Occipital lobe (tissue), 2 donors: Measurements from ENCODE around the gene PLEKHA5. TPM values are rescaled to one million over a fixed set of nuclear protein-coding genes. Genes with fewer than 3 reads are reported as not detected.
A peak's percentile ranks its signal among the peaks of the same experiment; 100 is the strongest.
"Not testable (repeated sequence)": the region's sequence is repeated elsewhere in the genome, so short reads cannot be mapped to it uniquely, and the experiment has no call there.

Source experiments
- DNase-seq: peaks from one replicate; lab custom pipeline; 2025; lab: John Stamatoyannopoulos, UW
- total RNA-seq: library from RNA; depleted of rRNA; stranded (reverse); fragments of >200 nt; gene quantifications from one replicate; pipeline ENCODE4 v1.2.3, GENCODE V29; 2014

PLEKHA5 gene, protein sequence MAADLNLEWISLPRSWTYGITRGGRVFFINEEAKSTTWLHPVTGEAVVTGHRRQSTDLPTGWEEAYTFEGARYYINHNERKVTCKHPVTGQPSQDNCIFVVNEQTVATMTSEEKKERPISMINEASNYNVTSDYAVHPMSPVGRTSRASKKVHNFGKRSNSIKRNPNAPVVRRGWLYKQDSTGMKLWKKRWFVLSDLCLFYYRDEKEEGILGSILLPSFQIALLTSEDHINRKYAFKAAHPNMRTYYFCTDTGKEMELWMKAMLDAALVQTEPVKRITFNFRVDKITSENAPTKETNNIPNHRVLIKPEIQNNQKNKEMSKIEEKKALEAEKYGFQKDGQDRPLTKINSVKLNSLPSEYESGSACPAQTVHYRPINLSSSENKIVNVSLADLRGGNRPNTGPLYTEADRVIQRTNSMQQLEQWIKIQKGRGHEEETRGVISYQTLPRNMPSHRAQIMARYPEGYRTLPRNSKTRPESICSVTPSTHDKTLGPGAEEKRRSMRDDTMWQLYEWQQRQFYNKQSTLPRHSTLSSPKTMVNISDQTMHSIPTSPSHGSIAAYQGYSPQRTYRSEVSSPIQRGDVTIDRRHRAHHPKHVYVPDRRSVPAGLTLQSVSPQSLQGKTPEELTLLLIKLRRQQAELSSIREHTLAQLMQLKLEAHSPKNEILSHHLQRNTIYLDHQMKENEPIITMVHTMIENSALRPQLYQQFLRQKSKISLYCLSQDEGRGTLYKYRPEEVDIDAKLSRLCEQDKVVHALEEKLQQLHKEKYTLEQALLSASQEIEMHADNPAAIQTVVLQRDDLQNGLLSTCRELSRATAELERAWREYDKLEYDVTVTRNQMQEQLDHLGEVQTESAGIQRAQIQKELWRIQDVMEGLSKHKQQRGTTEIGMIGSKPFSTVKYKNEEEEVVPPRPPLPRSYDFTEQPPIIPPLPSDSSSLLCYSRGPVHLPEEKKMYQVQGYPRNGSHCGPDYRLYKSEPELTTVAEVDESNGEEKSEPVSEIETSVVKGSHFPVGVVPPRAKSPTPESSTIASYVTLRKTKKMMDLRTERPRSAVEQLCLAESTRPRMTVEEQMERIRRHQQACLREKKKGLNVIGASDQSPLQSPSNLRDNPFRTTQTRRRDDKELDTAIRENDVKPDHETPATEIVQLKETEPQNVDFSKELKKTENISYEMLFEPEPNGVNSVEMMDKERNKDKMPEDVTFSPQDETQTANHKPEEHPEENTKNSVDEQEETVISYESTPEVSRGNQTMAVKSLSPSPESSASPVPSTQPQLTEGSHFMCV
- 73.6 TPM for total RNA-seq

DNA sequence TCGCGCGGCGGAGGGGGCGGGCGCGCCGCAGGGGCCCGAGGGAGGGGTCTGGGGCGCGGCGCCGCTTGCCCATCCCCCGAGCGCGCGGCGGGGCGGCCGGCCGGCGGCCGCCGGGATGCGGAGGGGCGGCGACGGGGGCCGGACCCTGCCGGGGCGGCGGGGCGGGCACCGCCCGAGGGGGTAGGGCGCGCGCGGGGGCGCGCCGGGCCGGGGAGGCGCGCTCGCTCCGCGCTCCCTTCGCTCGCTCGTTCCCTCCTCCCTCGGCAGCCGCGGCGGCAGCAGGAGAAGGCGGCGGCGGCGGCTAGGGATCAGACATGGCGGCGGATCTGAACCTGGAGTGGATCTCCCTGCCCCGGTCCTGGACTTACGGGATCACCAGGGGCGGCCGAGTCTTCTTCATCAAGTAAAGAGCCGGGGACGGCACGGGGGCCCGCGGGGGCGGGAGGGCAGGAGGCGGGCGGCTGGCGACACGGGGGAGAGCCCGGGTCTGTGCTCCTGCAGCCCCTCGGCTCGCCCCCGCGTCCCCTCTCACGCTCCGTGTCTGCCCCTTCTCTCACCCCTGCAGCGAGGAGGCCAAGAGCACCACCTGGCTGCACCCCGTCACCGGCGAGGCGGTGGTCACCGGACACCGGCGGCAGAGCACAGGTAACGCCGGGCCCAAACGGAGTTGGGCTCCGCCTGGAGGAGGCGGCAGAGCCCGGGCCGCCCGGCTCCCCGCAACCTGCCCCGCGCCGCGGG is at the start of gene PLEKHA5:
Gene PLEKHA5, plus strand, starts transcription at position 248 of the 738 bp plus-strand sequence. Its CDS starts 67 bp downstream, at position 315.
- DNase-seq: peak; percentile 30

DNA sequence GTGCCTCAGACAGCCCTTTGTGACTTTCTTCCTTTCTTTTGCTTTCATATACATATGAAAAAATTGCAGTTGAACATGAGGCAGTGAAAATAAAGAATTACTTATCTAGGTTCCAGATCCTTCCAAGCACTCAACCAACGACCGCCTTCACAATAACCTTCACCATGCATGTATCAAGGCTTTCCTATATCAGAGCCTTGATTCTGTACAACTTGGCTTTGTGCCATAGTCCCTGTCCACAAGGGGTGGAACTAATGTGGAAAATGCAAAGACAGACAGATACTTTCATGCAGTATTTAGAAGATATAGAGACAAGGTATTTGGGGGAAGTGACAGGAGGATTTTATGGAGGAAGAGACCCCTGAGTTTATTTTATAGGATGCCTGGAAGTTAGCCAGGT is 48.6 kb upstream of the PLEKHA5 start:
- DNase-seq: no peak

DNA sequence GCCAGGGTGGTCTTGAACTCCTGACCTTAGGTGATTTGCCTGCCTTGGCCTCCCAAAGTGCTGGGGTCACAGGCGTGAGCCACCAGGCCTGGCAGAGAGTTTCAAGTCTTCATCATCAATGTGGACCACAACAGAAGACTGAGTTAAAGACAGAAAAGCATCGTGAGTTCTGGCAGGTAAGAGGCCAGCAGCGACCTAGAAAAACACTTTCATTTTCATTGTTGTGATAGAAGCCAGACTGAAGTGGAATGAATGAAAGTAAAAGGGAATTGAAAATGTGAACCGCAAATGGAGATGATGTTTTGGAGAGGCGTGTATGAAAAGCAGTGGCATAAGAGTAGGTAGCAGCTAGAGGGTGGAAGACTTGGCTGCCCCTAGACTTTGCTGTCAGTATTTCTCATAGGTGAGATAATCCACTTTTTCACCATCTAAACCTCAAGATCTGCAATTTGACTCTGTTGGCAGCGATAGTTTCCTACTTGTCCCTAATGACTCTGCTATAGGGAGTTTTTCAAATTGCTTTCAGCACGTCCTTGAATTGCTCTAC is 47.1 kb upstream of the PLEKHA5 start:
- no peak for DNase-seq

DNA sequence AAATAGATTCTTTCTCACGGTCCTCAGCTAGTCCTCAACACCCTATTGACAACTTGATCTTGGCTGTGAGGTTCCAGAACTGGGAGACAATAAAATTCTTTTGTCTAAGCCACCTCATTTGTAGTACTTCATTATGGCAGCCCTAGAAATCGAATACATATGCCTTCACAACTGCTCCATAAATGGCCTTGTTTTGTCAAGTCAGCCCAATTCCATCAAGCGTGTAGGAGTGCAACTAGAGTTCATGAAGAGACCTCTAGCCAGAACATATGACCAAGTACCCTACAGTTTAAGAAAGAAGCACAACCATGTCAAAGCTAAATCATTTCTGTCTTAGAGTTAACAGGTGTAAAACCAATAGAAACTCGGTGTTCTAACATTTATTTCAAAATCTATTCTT is 45.0 kb upstream of the PLEKHA5 start:
- DNase-seq: no peak

DNA sequence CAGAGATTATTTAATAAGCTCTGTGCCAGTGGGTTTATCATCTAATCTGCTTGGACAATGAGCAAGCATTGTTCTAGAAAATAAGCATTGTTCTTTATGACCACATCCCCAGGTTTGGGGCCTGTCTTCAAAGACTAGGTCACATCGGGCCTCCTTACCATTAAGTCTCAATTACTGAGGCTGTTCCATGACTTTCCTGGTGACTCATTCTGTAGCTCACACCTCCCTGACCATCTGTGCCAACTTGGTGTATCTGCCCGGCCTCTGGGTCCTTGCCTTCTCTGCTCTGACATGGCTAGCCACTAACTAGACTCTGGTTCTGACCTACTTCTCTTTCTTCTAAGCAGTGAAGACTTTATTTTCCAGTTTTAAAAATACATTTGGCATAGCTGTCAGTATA is 44.4 kb upstream of the PLEKHA5 start:
- no peak for DNase-seq

DNA sequence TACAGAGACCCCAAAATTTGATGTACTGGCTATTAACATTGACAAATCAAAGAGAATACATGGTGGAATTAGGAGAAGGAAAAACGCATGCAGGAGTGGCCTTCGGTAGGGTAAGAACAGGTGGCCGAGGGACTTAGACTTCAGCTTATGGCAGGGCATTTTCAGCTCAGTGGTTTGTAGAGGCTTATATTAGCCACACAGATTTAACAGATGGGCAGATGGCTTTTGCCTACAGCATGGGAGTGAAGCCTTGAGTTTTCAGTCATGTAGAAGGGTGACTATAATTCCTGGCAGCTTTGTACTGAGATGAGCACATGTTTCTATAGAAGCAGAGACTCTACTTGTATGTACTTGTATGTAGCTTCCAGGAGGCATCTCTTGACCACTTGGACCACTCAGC is 40.9 kb upstream of the PLEKHA5 start:
- no peak for DNase-seq

DNA sequence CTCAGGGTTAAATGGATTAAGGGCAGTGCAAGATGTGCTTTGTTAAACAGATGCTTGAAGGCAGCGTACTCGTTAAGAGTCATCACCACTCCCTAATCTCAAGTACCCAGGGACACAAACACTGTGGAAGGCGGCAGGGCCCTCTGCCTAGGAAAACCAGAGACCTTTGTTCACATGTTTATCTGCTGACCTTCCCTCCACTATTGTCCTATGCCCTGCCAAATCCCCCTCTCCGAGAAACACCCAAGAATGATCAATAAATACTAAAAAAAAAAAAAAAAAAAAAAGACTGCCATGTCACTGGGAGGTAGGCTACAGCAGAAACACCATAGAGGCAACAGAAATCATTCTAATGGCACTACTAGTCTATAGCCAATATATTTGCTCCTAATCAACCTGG is 37.1 kb upstream of the PLEKHA5 start:
- not testable (repeated sequence) for DNase-seq

DNA sequence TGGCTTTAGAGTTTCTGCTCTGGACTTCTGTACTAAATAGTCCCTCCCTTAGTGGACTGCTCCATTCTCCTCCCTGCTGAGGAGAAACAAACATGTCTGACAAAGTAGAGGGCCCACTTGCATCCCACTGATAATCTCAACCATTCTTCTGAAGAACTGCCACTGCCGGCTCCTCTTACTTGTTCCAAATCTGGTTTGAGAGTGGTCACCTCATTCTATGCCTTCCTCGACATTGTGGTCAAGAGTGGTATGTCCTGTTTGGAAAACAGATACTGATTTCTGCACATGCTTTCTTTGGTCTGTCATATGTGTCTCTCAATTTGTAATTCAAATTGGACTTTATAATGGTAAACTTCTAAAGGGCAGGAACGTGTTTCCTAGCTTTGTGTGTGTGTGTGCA is 36.3 kb upstream of the PLEKHA5 start:
- no peak for DNase-seq

DNA sequence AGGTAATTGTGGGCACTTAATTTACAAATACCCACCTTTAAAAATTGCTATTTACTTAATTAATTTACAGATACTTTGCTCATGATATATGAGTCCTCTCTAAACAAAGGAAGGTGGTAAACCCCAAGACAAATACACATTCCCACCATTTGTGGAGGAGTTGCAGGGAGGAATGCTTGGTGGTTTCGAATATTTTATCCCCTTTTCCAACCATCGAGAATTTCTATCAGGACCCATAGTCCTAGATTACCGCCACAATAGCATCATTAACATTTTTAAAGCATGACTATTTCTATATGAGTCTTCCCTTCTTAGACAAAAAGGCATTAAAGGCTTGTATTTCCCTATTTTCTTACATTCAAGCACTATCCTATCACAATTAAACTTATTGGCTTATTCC is 34.2 kb upstream of the PLEKHA5 start:
- no peak for DNase-seq

DNA sequence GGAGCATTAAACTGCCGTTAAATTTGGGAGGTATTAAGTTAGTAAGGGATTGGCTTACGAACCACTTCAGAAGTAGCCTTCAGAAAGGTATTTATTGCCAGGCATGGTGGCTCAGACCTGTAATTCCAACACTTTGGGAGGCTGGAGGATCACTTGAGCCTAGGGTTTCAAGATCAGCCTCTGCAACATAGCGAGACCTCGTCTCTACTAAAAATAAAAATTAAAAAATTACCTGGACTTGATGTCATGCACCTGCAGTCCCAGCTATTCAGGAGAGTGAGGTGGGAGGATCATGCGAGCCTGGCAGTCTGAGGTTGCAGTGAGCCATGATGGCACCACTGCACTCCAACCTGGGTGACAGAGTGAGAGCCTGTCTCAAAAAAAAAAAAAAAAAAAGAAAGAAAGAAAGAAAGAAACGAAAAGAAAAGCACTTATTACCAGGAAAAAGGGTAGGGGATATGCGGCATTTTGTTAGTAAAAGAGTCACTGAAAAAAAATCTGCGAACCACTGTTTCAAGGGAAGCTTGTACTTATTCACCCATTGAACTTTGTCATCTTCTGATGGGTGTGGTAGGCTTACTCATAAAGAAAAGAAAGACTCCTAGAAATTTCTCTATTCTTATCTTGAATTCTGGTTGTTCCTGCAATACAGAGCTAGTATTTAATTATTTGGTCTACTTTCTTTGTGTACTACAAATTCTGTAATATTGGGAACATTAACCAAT is 33.6 kb upstream of the PLEKHA5 start:
- DNase-seq: no peak

DNA sequence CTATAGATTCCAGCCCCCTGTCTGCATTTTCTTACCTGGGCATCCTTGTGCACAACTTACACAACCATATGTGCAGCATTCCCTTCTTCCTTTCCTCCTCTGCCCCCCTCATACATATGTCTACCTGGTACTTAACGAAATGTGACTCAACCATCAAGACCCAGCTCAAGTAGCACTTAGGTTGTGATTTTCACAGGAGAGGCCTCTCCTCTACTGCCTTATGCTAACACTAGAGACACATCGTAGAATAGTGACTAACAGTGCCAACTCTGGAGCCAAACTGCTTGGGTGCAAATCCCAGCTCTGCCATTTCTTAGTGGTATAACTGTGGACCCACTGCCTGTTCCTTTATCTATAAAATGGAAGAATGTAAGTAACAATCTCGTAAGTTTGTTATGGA is 24.1 kb upstream of the PLEKHA5 start:
- no peak for DNase-seq

DNA sequence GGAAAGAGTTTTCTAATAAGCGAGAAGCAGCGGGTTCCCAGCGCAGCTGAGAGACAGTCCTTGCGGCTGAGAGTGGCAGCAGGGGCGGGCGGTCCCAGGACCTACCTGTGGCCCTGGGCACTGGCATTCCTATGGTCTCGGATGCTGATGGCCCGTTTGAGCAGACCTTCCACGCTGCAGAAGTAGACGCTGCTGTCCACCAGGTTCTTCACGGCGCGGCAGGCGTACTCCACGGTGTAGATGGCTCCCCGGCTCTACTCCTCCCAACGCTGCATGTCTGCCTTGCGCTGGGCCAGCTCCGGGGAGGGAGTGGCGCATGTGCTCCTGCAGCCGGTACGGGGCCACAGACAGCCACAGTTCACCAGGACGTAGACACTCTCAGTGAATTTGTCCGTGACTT is 21.8 kb upstream of the PLEKHA5 start:
- DNase-seq: no peak

DNA sequence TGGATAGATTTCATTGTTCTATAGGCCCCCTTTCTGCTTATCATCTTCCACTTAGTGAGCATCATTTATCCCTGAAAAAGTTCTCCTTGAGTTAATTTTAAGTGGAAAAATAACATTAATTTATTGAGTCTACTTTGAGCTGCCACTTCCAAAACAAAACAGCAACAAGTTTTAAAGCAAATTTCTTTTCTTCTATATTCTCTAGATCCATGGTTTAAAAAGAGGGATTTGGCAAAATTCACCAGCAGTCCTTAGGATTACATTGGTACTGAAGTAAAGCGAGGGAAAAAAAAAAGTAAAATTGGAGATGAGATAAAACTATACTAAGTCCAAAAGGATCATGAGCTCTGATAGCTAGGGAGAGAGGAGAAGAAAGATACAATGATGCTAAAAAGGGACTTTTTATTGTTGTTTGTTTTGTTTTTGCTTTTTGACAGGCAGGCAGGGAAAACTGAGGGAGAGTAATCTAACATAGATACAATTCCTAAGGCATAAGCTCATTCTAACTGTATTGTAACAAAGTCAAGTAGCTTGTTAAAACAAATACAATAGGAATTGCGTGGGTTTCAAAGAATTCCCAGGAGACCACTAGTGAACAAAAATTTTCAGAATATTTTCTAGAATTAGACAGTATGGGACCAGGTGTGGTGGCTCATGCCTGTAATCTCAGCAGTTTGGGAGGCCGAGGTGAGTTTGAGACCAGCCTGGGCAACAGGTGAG is 19.2 kb upstream of the PLEKHA5 start:
- no peak for DNase-seq

DNA sequence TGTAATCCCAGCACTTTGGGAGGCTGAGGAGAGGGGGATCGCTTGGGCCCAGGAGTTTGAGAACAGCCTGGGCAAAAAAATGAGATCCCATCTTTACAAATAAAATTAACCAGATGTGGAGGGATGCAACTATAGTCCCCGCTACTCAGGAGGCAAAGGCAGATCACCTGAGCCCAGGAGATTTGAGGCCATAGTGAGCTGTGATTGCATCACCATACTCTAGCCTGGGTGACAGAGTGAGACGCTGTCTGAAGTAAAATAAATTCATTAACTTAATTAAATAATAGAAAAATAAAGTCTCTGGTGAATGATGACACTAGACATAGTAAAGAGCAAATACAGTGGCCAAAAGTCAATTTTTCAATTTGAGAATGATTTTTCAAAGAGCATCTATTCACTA is 16.1 kb upstream of the PLEKHA5 start:
- DNase-seq: no peak

DNA sequence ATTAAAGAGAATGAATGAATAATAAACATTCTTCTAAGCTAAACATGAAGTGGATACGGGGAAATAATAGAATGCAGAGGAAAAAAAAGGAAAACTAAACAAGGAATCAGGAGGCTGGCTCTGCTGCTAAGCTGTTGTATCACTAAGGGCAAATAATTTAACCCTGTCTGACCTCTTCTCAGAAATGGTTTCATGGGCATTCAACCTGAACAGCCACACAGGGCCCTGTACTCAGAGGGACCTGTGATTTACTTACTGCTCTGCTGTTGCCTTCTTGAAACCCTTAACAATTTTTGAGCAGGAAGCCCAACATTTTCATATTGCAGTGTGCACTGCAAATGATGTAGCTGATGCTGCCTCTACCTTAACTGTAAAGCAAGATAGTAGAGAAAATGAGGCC is 14.2 kb upstream of the PLEKHA5 start:
- no peak for DNase-seq

DNA sequence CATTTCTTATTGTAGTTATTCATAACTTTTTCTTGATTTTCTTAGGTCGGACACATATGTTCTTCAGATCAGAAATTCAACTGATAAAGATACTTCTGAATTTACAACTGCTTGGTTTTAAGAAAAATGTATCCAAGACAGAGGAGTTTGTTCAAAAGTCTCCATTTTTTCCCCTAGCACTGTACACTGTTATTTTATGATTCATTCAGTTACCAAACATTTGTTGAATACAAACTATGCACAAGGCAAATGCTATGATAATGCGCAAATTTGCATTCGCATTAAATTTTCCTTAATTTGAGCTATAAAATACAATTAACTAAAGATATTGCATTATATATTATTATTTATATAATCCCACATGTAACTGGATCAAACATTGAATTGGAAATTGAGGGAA is 10.1 kb upstream of the PLEKHA5 start:
- DNase-seq: no peak

DNA sequence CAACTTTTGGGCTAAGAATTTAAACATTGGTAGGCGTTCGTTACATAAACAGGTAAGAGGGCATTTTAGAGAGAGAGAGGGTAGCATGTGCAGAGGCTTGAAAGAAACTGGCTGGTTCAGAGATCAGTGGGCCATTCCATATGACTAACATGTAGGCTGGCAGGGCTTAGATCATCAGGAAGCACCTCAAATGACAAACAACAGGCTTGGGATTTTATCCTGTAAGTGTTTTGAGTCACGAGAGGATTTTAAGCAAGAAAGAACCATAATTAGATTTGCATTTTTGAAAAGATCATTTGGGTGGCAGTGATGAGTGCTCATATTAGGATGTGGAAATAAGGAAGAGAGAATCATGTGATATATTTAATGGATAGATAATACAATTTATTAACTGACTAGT is 8.7 kb upstream of the PLEKHA5 start:
- no peak for DNase-seq

DNA sequence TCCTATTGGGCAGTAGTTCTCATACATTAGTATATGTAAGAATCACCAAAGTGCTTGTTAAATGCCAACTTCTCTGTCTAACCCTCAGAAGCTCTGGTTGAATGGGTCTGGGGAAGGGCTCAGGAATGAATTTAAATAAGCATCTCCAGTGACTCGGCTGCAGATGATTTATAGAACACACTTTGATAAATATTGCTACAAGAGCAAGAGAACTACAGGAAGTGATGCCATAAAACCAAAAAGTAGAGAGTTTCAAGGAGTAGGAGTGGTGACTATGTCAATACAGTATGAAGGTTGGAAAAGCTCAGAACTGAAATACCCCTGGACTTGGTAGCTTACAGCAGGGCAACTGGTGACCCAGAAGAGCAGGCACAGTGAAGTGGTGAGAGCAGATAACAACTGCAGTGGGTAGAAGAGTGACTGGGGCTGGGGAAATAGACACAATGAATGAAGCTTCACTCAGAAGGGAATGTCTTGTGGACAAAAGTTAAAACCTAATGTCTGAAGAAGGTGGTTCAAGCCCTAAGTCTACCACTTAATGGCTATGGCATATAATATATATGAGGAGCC is 8.0 kb upstream of the PLEKHA5 start:
- no peak for DNase-seq

DNA sequence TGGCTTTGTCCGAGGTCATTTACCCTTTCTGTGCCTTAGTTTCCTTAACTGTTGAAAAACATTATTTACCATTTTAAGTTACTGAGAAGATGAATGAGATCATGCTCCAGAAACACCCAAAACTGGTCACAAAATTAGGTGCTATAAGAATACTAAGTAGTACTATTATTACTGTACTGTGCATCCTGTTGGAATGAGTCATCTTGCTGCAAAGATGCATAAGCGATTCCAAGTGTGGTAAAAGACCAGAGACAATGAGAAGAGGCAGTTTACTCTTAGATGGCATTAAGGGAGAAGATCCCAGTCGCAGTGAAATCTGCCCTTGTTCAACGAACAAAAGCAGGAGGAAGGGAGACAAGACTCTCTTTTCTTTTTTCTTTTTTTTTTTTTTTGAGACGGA is 4.2 kb upstream of the PLEKHA5 start:
- DNase-seq: no peak
